HL-60 (cell line): Measurements from ENCODE around the gene CHI3L2.

ENCODE experiments used
- CTCF ChIP-seq: IDR thresholded peaks from one replicate; pipeline ENCODE4 v1.5.1; 2011; ENCODE audit warnings: low read length, control low read depth, inconsistent platforms; ENCODE audit not compliant: insufficient read depth
- GABPA ChIP-seq: IDR thresholded peaks from 2 replicates; pipeline ENCODE4 v1.6.1; 2012; ENCODE audit warnings: low read depth
- POLR2AphosphoS5 ChIP-seq: IDR thresholded peaks from 2 replicates; pipeline ENCODE4 v1.6.1; 2012; ENCODE audit warnings: low read depth

- TF ChIP-seq CTCF: no peak
- TF ChIP-seq POLR2AphosphoS5: no peak
- no peak for TF ChIP-seq GABPA
These were observed 43.9 kb downstream of the CHI3L2 start for GRCh38 chr1:111271464-111271801.
